ENCODE data around the gene SOX12.

DNA sequence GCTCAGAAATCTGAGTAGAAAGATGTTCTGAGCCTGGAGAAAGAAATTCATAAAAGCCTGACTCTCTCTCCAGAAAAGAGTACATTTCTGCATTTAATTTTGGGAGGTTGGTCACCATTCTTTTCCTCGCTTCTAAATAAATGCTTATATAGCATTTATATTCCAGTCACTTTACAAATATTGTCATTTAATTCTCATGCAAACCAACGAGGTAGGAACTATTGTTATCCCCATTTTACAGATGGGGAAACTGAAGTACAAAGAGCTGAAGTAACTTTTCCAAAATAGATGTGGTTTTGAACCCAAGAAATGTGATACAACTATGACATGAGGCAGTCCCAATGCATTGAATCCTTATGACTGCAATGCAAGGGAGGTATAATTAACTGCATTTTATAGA lies 50.7 kb downstream of the SOX12 start:
- TF ChIP-seq, protein P1, sequence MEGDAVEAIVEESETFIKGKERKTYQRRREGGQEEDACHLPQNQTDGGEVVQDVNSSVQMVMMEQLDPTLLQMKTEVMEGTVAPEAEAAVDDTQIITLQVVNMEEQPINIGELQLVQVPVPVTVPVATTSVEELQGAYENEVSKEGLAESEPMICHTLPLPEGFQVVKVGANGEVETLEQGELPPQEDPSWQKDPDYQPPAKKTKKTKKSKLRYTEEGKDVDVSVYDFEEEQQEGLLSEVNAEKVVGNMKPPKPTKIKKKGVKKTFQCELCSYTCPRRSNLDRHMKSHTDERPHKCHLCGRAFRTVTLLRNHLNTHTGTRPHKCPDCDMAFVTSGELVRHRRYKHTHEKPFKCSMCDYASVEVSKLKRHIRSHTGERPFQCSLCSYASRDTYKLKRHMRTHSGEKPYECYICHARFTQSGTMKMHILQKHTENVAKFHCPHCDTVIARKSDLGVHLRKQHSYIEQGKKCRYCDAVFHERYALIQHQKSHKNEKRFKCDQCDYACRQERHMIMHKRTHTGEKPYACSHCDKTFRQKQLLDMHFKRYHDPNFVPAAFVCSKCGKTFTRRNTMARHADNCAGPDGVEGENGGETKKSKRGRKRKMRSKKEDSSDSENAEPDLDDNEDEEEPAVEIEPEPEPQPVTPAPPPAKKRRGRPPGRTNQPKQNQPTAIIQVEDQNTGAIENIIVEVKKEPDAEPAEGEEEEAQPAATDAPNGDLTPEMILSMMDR (IDR thresholded peaks at IDR 0.05): no peak
- TF ChIP-seq POLR2A (IDR thresholded peaks at IDR 0.05): no peak

Measured in uterus (tissue), 2 donors.